Measurements from ENCODE around the gene TMEM203. TPM values are rescaled to one million over a fixed set of nuclear protein-coding genes. Genes with fewer than 3 reads are reported as not detected.

Gene TMEM203
- total RNA-seq, 1 experiment from 2014 or later: 35.5 TPM

- H4K8ac ChIP-seq (replicated peaks; ENCODE audit: insufficient read length, low read depth, low read length): no peak within 1 kb of the TSS
- H3K4me2 ChIP-seq (ENCODE audit: insufficient read depth, insufficient read length, low read length): peak within 1 kb of the TSS; percentile 27
- H3K36me3 Mint-ChIP-seq (ENCODE audit: insufficient read depth in 1 of 3, low read depth in 3 of 3): no peaks in the 10 kb centered on the region
- TF ChIP-seq CTCF (conservative IDR thresholded peaks at IDR 0.05): peak; percentile 95
- H3K4me3 Mint-ChIP-seq: peak within 1 kb of the TSS in 1 of 2 experiments; percentile 73; a peak in 2 of 5 replicates
- no peak within 1 kb of the TSS for H2AFZ ChIP-seq (ENCODE audit: low read length)
- no peaks in the 10 kb centered on the region for H3K9me3 ChIP-seq (ENCODE audit: control insufficient read depth, low read depth, low read length)
- no peak within 1 kb of the TSS for H4K91ac ChIP-seq (ENCODE audit: insufficient read length, low read depth, low read length)
- WGBS (ENCODE audit: extremely low coverage, insufficient read length, low lambda C conversion rate): no CpG with 5 or more reads among the region's 25 CpGs
- no peak within 1 kb of the TSS for H3K56ac ChIP-seq (ENCODE audit: insufficient read length, low read depth, low read length)
- H3K27me3 Mint-ChIP-seq (ENCODE audit: low read depth): no peaks in the 10 kb centered on the region; the same call in 1 of the 2 replicates
- no peak within 1 kb of the TSS; the same call in 1 of the 2 replicates for H3K14ac ChIP-seq (ENCODE audit: insufficient read depth, low read length)
- no peak within 1 kb of the TSS for H4K5ac ChIP-seq (ENCODE audit: insufficient read length, low read depth, low read length)
- H4K20me1 ChIP-seq (ENCODE audit: control insufficient read depth, insufficient read depth, insufficient read length): no peaks in the 10 kb centered on the region
- H3K4me1 ChIP-seq (ENCODE audit: insufficient read depth, low read length): no peaks in the 10 kb centered on the region
- no peaks in the 10 kb centered on the region for H3K27me3 ChIP-seq (ENCODE audit: insufficient read depth, low read length)
- no peak within 1 kb of the TSS for H3K27ac ChIP-seq (ENCODE audit: insufficient read length, low read depth, low read length)
- H2AK5ac ChIP-seq (ENCODE audit: insufficient read length, low read length): no peak within 1 kb of the TSS
- no peak within 1 kb of the TSS for H3T11ph ChIP-seq (ENCODE audit: low read length)
- peak; percentile 90 for DNase-seq
- H3K18ac ChIP-seq (ENCODE audit: insufficient read length, low read depth, low read length): no peak within 1 kb of the TSS
- no peak within 1 kb of the TSS for H2BK120ac ChIP-seq (ENCODE audit: low read depth, low read length, poor library complexity, severe bottlenecking)
- no peaks in the 10 kb centered on the region for H3K79me2 ChIP-seq (ENCODE audit: insufficient read depth, low read length)
- no peaks in the 10 kb centered on the region for H3K9me3 Mint-ChIP-seq
- H2BK15ac ChIP-seq (ENCODE audit: low read depth, low read length): no peak within 1 kb of the TSS
- no peak within 1 kb of the TSS for H2BK12ac ChIP-seq (ENCODE audit: insufficient read length, low read depth, low read length)
- no peak within 1 kb of the TSS for H2BK5ac ChIP-seq (ENCODE audit: insufficient read length, low read length)
- H3K23ac ChIP-seq (ENCODE audit: insufficient read length, low read depth, low read length): no peak within 1 kb of the TSS
- H3K9ac ChIP-seq (ENCODE audit: extremely low read depth, insufficient read length, low read length): no peak within 1 kb of the TSS
- no peak within 1 kb of the TSS for H3K4ac ChIP-seq (ENCODE audit: low read depth, low read length)
- H3K23me2 ChIP-seq (ENCODE audit: insufficient read length, low read depth, low read length, poor library complexity, severe bottlenecking): peaks cover 18% of the 10 kb centered on the region
- peaks cover 2 to 5% of the 10 kb centered on the region in 2 experiments for H3K4me1 Mint-ChIP-seq
- no peak within 1 kb of the TSS for H2BK20ac ChIP-seq (ENCODE audit: low read depth, low read length, poor library complexity, severe bottlenecking)
- no peak within 1 kb of the TSS for H3K27ac Mint-ChIP-seq
- H3K79me1 ChIP-seq (ENCODE audit: insufficient read depth, low read depth, low read length, poor library complexity, severe bottlenecking): no peaks in the 10 kb centered on the region
These were observed 21.8 kb upstream of the TMEM203 start, which contains the start of gene RNF224 for GRCh38 chr9:137227054-137227852. Gene RNF224 (plus strand): TSS chr9:137227502. CDS start chr9:137228336, 834 bp downstream.
